IPS-15b (cell line): Measurements from ENCODE around the gene MPEG1.

Experiments
- H3K27me3 ChIP-seq: one replicate; pipeline ENCODE4 v1.6.1; 2013; ENCODE audit warnings: low read length; ENCODE audit not compliant: control insufficient read depth, insufficient read depth
- H3K36me3 ChIP-seq: one replicate; pipeline ENCODE4 v1.6.1; 2013; ENCODE audit warnings: low read length; ENCODE audit not compliant: control insufficient read depth, insufficient read depth
- H3K4me1 ChIP-seq: one replicate; pipeline ENCODE4 v1.6.1; 2013; ENCODE audit warnings: mild to moderate bottlenecking, low read length; ENCODE audit not compliant: control insufficient read depth, insufficient read depth
- H3K4me3 ChIP-seq: one replicate; pipeline ENCODE4 v1.5.1; 2013; ENCODE audit warnings: low read depth, low read length
- H3K9ac ChIP-seq: one replicate; pipeline ENCODE4 v1.6.1; 2013; ENCODE audit warnings: low read depth, mild to moderate bottlenecking, low read length
- H3K9me3 ChIP-seq: one replicate; pipeline ENCODE4 v1.6.1; 2013; ENCODE audit warnings: mild to moderate bottlenecking, low read length; ENCODE audit not compliant: control insufficient read depth, insufficient read depth

The MPEG1 gene

GRCh38 chr11:59184691-59185339, 27.9 kb downstream of the MPEG1 start:
- Histone ChIP-seq H3K27me3 (no peaks in the 10 kb centered on the region), H3K9ac (no peak overlapping the region), H3K4me1 (no peaks in the 10 kb centered on the region), H3K36me3 (peaks cover 8% of the 10 kb centered on the region), H3K4me3 (no peak overlapping the region), H3K9me3 (no peaks in the 10 kb centered on the region)

- H3K9ac ChIP-seq, result no peak overlapping the region
- peaks cover 8% of the 10 kb centered on the region for H3K36me3 ChIP-seq
- no peaks in the 10 kb centered on the region for H3K4me1 ChIP-seq
- no peaks in the 10 kb centered on the region for H3K27me3 ChIP-seq
- H3K9me3 ChIP-seq, result no peaks in the 10 kb centered on the region
- no peak overlapping the region for H3K4me3 ChIP-seq
Measured at GRCh38 chr11:59183771-59184170, 29.0 kb downstream of the MPEG1 start.

GRCh38 chr11:59182457-59183151, 30.1 kb downstream of the MPEG1 start:
- Histone ChIP-seq H3K4me1 (no peaks in the 10 kb centered on the region), H3K9ac (no peak overlapping the region), H3K27me3 (no peaks in the 10 kb centered on the region), H3K4me3 (no peak overlapping the region), H3K9me3 (no peaks in the 10 kb centered on the region), H3K36me3 (peaks cover 8% of the 10 kb centered on the region)

GRCh38 chr11:59181746-59182456, 30.8 kb downstream of the MPEG1 start:
- no peaks in the 10 kb centered on the region for H3K9me3 ChIP-seq
- no peaks in the 10 kb centered on the region for H3K27me3 ChIP-seq
- H3K4me1 ChIP-seq, result peaks cover 1% of the 10 kb centered on the region
- H3K4me3 ChIP-seq, result no peak overlapping the region
- H3K36me3 ChIP-seq, result peaks cover 8% of the 10 kb centered on the region
- no peak overlapping the region for H3K9ac ChIP-seq

- Histone ChIP-seq H3K9ac (no peak overlapping the region), H3K27me3 (no peaks in the 10 kb centered on the region)
Measured at GRCh38 chr11:59180907-59181306, 31.8 kb downstream of the MPEG1 start.

GRCh38 chr11:59180168-59180776, 32.5 kb downstream of the MPEG1 start:
- no peaks in the 10 kb centered on the region for H3K9me3 ChIP-seq
- H3K27me3 ChIP-seq, result no peaks in the 10 kb centered on the region
- peaks cover 2% of the 10 kb centered on the region for H3K4me1 ChIP-seq
- H3K36me3 ChIP-seq, result peaks cover 8% of the 10 kb centered on the region
- no peak overlapping the region for H3K9ac ChIP-seq
- no peak overlapping the region for H3K4me3 ChIP-seq

More at GRCh38 chr11:59180907-59181306, 31.8 kb downstream of the MPEG1 start:
- H3K4me1 ChIP-seq, result peaks cover 2% of the 10 kb centered on the region
- H3K4me3 ChIP-seq, result no peak overlapping the region
- H3K9me3 ChIP-seq, result no peaks in the 10 kb centered on the region
- H3K36me3 ChIP-seq, result peaks cover 8% of the 10 kb centered on the region

GRCh38 chr11:59179121-59179520, 33.6 kb downstream of the MPEG1 start:
- peaks cover 8% of the 10 kb centered on the region for H3K36me3 ChIP-seq
- H3K9ac ChIP-seq, result no peak overlapping the region
- H3K9me3 ChIP-seq, result no peaks in the 10 kb centered on the region
- no peaks in the 10 kb centered on the region for H3K27me3 ChIP-seq
- peaks cover 11% of the 10 kb centered on the region for H3K4me1 ChIP-seq
- no peak overlapping the region for H3K4me3 ChIP-seq

- peaks cover 5% of the 10 kb centered on the region for H3K36me3 ChIP-seq
- no peaks in the 10 kb centered on the region for H3K27me3 ChIP-seq
- H3K4me3 ChIP-seq, result no peak overlapping the region
- peaks cover 14% of the 10 kb centered on the region for H3K4me1 ChIP-seq
- H3K9ac ChIP-seq, result no peak overlapping the region
- H3K9me3 ChIP-seq, result no peaks in the 10 kb centered on the region
Measured at GRCh38 chr11:59178402-59178801, 34.3 kb downstream of the MPEG1 start.

- Histone ChIP-seq H3K36me3 (no peaks in the 10 kb centered on the region), H3K4me3 (no peak overlapping the region), H3K4me1 (peaks cover 14% of the 10 kb centered on the region), H3K9ac (no peak overlapping the region), H3K27me3 (no peaks in the 10 kb centered on the region), H3K9me3 (no peaks in the 10 kb centered on the region)
Measured at GRCh38 chr11:59176330-59176729, 36.4 kb downstream of the MPEG1 start.

- no peaks in the 10 kb centered on the region for H3K9me3 ChIP-seq
- H3K27me3 ChIP-seq, result no peaks in the 10 kb centered on the region
- H3K4me3 ChIP-seq, result no peak overlapping the region
- no peaks in the 10 kb centered on the region for H3K36me3 ChIP-seq
- H3K9ac ChIP-seq, result no peak overlapping the region
- peaks cover 14% of the 10 kb centered on the region for H3K4me1 ChIP-seq
Measured at GRCh38 chr11:59175091-59175501, 37.6 kb downstream of the MPEG1 start.

- Histone ChIP-seq H3K9ac (no peak overlapping the region), H3K27me3 (no peaks in the 10 kb centered on the region), H3K4me1 (peaks cover 14% of the 10 kb centered on the region), H3K9me3 (no peaks in the 10 kb centered on the region), H3K4me3 (no peak overlapping the region), H3K36me3 (no peaks in the 10 kb centered on the region)
Measured at GRCh38 chr11:59174664-59175033, 38.1 kb downstream of the MPEG1 start.
